Putamen (tissue), 1 donor: ENCODE measurements around the gene KDM2B.

ENCODE experiments used
- DNase-seq: peaks from one replicate; pipeline ENCODE4 v3.0.0-alpha.2; 2016; ENCODE audit warnings: low spot score

KDM2B gene

GRCh38 chr12:121561009-121561395 is 19.8 kb downstream of the KDM2B start:
- no peak for DNase-seq

GRCh38 chr12:121560392-121561008 is 20.3 kb downstream of the KDM2B start:
- no peak for DNase-seq

GRCh38 chr12:121558956-121559355 is 21.9 kb downstream of the KDM2B start:
- no peak for DNase-seq

GRCh38 chr12:121550974-121551634 is 29.7 kb downstream of the KDM2B start:
- DNase-seq: no peak

GRCh38 chr12:121549075-121549474 is 31.7 kb downstream of the KDM2B start:
- DNase-seq: no peak

- no peak for DNase-seq
These were observed 35.3 kb downstream of the KDM2B start for GRCh38 chr12:121545480-121545879.

- no peak for DNase-seq
These were observed 37.0 kb downstream of the KDM2B start for GRCh38 chr12:121543786-121544185.

- no peak for DNase-seq
These were observed 40.9 kb downstream of the KDM2B start for GRCh38 chr12:121539908-121540307.

- DNase-seq: no peak
These were observed 42.1 kb downstream of the KDM2B start for GRCh38 chr12:121538699-121539061.

- DNase-seq: no peak
These were observed 42.8 kb downstream of the KDM2B start for GRCh38 chr12:121537814-121538698.

GRCh38 chr12:121536899-121537813 is 43.7 kb downstream of the KDM2B start:
- DNase-seq: peak; percentile 82

GRCh38 chr12:121536054-121536898 is 44.5 kb downstream of the KDM2B start:
- peak; percentile 85 for DNase-seq

- no peak for DNase-seq
These were observed 45.4 kb downstream of the KDM2B start for GRCh38 chr12:121535150-121536053.

- no peak for DNase-seq
These were observed 46.2 kb downstream of the KDM2B start for GRCh38 chr12:121534495-121535148.

GRCh38 chr12:121533394-121534090 is 47.3 kb downstream of the KDM2B start:
- DNase-seq: no peak

GRCh38 chr12:121532503-121533393 is 48.1 kb downstream of the KDM2B start:
- DNase-seq: no peak

- no peak for DNase-seq
These were observed 49.5 kb downstream of the KDM2B start for GRCh38 chr12:121531356-121531750.
